HepG2 (cell line): ENCODE data around the gene TMTC3. TPM values are rescaled to one million over a fixed set of nuclear protein-coding genes. Genes with fewer than 3 reads are reported as not detected.

ENCODE experiments used
- ATAC-seq: fragments of 200-7000 bp; cut with Tn5 transposase; 3 replicates; pipeline ENCODE4 v1.9.1; 2020; ENCODE audit warnings: mild to moderate bottlenecking, moderate library complexity
- BruUV-seq: library from RNA; stranded (reverse); fragments of 400-500 nt; replicated peaks from 2 replicates; lab custom pipeline; 2021; lab: Mats Ljungman, UMichigan
- CTCF ChIA-PET: fragments of 300-600 bp; formaldehyde crosslinking; extraction: SDS; loops from one replicate; lab custom pipeline; 2021; ENCODE audit warnings: low total read pairs, inconsistent platforms, low intra/inter-chr PET ratio; lab: Yijun Ruan, JAX
- POLR2A ChIA-PET: fragments of 350-600 bp; sonication (Branson Sonifier 250); formaldehyde crosslinking; loops from one replicate; lab custom pipeline; 2020; ENCODE audit warnings: antibody characterized with exemption, inconsistent platforms; lab: Yijun Ruan, JAX
- DNase-seq: peaks from one replicate; pipeline ENCODE4 v3.0.0-alpha.2; 2015; ENCODE audit warnings: low spot score
- FAIRE-seq: peaks from 3 replicates; lab custom pipeline; 2011; peaks lifted over from hg19 to GRCh38; lab: Jason Lieb, UNC
- H2AFZ ChIP-seq: one replicate; pipeline ENCODE4 v1.6.1; 2011; ENCODE audit warnings: low read length, inconsistent platforms
- H3K27ac ChIP-seq: fragments of 300-600 bp; 3 replicates; pipeline ENCODE4 v1.8.0; 2011; ENCODE audit warnings: mixed run types, mild to moderate bottlenecking, mixed read lengths, low read length, inconsistent platforms; ENCODE audit not compliant: insufficient read depth; ENCODE audit errors: extremely low read length
- H3K27me3 ChIP-seq, 2 experiments: fragments of 200-600 bp in 1 of 2; 2 replicates in 1 of 2; 3 replicates in 1 of 2; pipeline versions ENCODE4 v1.6.0 to v1.8.0; 2011; ENCODE audit warnings: low read length in 2 of 2, mild to moderate bottlenecking in 2 of 2, moderate library complexity in 2 of 2, inconsistent platforms in 1 of 2; ENCODE audit not compliant: insufficient read depth in 2 of 2, control insufficient read depth in 1 of 2
- H3K36me3 ChIP-seq, 2 experiments: fragments of 200-600 bp in 1 of 2; replicated peaks in 1 of 2; 2 replicates in 1 of 2; 3 replicates in 1 of 2; pipeline versions ENCODE4 v1.5.1 to v1.8.0; 2011; ENCODE audit warnings: low read length in 2 of 2, inconsistent platforms in 1 of 2; ENCODE audit not compliant: insufficient read depth in 2 of 2, control insufficient read depth in 1 of 2
- H3K4me1 ChIP-seq: 2 replicates; pipeline ENCODE4 v1.5.1; 2012; ENCODE audit warnings: low read length, inconsistent platforms; ENCODE audit not compliant: insufficient read depth
- H3K4me2 ChIP-seq: 2 replicates; pipeline ENCODE4 v1.6.0; 2011; ENCODE audit warnings: low read depth, low read length, inconsistent platforms
- H3K4me3 ChIP-seq, 3 experiments: fragments of 200-600 bp in 1 of 3; sonication (generic), shearing (Covaris generic) in 1 of 3; replicated peaks in 1 of 3; 2 replicates each; pipeline ENCODE4 v1.5.1; 2011 to 2016; ENCODE audit warnings: low read length in 3 of 3, inconsistent platforms in 2 of 3, low read depth in 2 of 3, mild to moderate bottlenecking in 2 of 3, control low read depth in 1 of 3, mixed read lengths in 1 of 3; ENCODE audit not compliant: insufficient read depth in 1 of 3
- H3K79me2 ChIP-seq: one replicate; pipeline ENCODE4 v1.6.1; 2011; ENCODE audit warnings: low read length, inconsistent platforms; ENCODE audit not compliant: insufficient read depth
- H3K9ac ChIP-seq: 2 replicates; pipeline ENCODE4 v1.6.0; 2011; ENCODE audit warnings: mild to moderate bottlenecking, low read depth, low read length, inconsistent platforms; ENCODE audit not compliant: insufficient read depth
- H3K9me3 ChIP-seq: 2 replicates; pipeline ENCODE4 v1.5.1; 2012; ENCODE audit warnings: mild to moderate bottlenecking, low read length
- H4K20me1 ChIP-seq: 2 replicates; pipeline ENCODE4 v1.6.0; 2011; ENCODE audit warnings: inconsistent platforms, mild to moderate bottlenecking, low read length, moderate library complexity; ENCODE audit not compliant: insufficient read depth
- ADNP ChIP-seq: sonication (generic); formaldehyde crosslinking; IDR thresholded peaks from 2 replicates; pipeline ENCODE4 v1.4.0; 2020; ENCODE audit warnings: missing genetic modification reagents
- CHCHD3 ChIP-seq: sonication (generic); formaldehyde crosslinking; IDR thresholded peaks from 2 replicates; pipeline ENCODE4 v1.8.0; 2022; ENCODE audit warnings: mild to moderate bottlenecking, missing genetic modification reagents, moderate library complexity
- IRX3 ChIP-seq: sonication (generic); formaldehyde crosslinking; IDR thresholded peaks from 2 replicates; pipeline ENCODE4 v1.8.1; 2023; ENCODE audit warnings: mild to moderate bottlenecking, low read depth, missing genetic modification reagents, borderline replicate concordance
- MLLT10 ChIP-seq: sonication (generic); formaldehyde crosslinking; IDR thresholded peaks from 2 replicates; pipeline ENCODE4 v1.4.0; 2020; ENCODE audit warnings: missing genetic modification reagents
- REPIN1 ChIP-seq: sonication (generic); formaldehyde crosslinking; IDR thresholded peaks from 2 replicates; pipeline ENCODE4 v1.8.0; 2022; ENCODE audit warnings: missing genetic modification reagents, low read depth, mild to moderate bottlenecking, borderline replicate concordance
- RNF2 ChIP-seq: fragments of 450-650 bp; conservative IDR thresholded peaks from 2 replicates; pipeline ENCODE4 v1.6.1; 2016; ENCODE audit warnings: low read depth
- SMAD9 ChIP-seq: sonication (generic); formaldehyde crosslinking; IDR thresholded peaks from 2 replicates; pipeline ENCODE4 v1.5.1; 2020; ENCODE audit warnings: mild to moderate bottlenecking, missing genetic modification reagents
- ZNF572 ChIP-seq: sonication (generic); formaldehyde crosslinking; IDR thresholded peaks from 2 replicates; pipeline ENCODE4 v1.5.1; 2020; ENCODE audit warnings: mild to moderate bottlenecking, missing genetic modification reagents
- ZNF747 ChIP-seq: sonication (generic); formaldehyde crosslinking; IDR thresholded peaks from 2 replicates; pipeline ENCODE4 v1.8.1; 2023; ENCODE audit warnings: missing genetic modification reagents, mild to moderate bottlenecking, borderline replicate concordance
- ZNF839 ChIP-seq: sonication (generic); formaldehyde crosslinking; IDR thresholded peaks from 2 replicates; pipeline ENCODE4 v1.4.0; 2020; ENCODE audit warnings: missing genetic modification reagents, mild to moderate bottlenecking, borderline replicate concordance
- ZSCAN25 ChIP-seq: sonication (generic); formaldehyde crosslinking; IDR thresholded peaks from 2 replicates; pipeline ENCODE4 v1.8.0; 2022; ENCODE audit warnings: mild to moderate bottlenecking, missing genetic modification reagents
- WGBS: methylation state at CpG from one replicate; pipeline ENCODE4 v1.1.6; 2017; ENCODE audit warnings: low lambda C conversion rate; 5-methylcytosine and 5-hydroxymethylcytosine counted together
- in situ Hi-C: cut with HindIII; loops from 2 replicates; pipeline ENCODE4 v1.10.0; 2017; ENCODE audit warnings: low pct_unique_long_range_greater_than_20kb; ENCODE audit not compliant: extremely low pct_ligation_motif_present
- intact Hi-C: fragments of 100-400 bp; cut with micrococcal nuclease; formaldehyde crosslinking; loops from one replicate; pipeline ENCODE4 v1.10.0; 2022; ENCODE audit not compliant: unreplicated experiment
- polyA plus RNA-seq, 8 experiments: library from polyadenylated mRNA; depleted of rRNA in 3 of 8; stranded (reverse) in 7 of 8; unstranded in 1 of 8; fragments of >200 nt; fragmentation: Illumina TruSeq in 4 of 8; extraction: Trizol in 4 of 8; gene quantifications; 2 replicates each; pipeline versions ENCODE4 v1.2.1 to v1.2.3, GENCODE V29; 2011 to 2016; ENCODE audit warnings: low read depth in 4 of 8, missing spikeins in 1 of 8, mixed read lengths in 1 of 8; ENCODE audit not compliant: insufficient read depth in 1 of 8
- total RNA-seq, 5 experiments: library from RNA; depleted of rRNA; stranded (reverse); fragments of >200 nt; fragmentation: Illumina TruSeq; extraction: Trizol; gene quantifications; 2 replicates each; pipeline ENCODE4 v1.2.3, GENCODE V29; 2016; ENCODE audit warnings: low read depth in 1 of 5
- TF ChIP-seq, protein P1 (sequence below): fragments of 450-650 bp; IDR thresholded peaks from 2 replicates; pipeline ENCODE4 v1.6.1; 2016
- TF ChIP-seq, protein P2 (sequence below): sonication (generic); formaldehyde crosslinking; IDR thresholded peaks from 2 replicates; pipeline ENCODE4 v1.4.0; 2020; ENCODE audit warnings: missing genetic modification reagents, low read depth, mild to moderate bottlenecking, borderline replicate concordance

The TMTC3 gene
- total and polyA plus RNA-seq, 2 of the 13 experiments (the other 11 are each of a cell fraction or from before 2014, with no cell fraction given) = 6.3 to 22.5 TPM

GRCh38 chr12:88245905-88246304 is 103.8 kb downstream of the TMTC3 start:
- H3K79me2 ChIP-seq = no peaks in the 10 kb centered on the region
- no peak overlapping the region for H3K27ac ChIP-seq
- WGBS = 9% methylated on average over 1 of the region's 1 CpG
- DNase-seq (no peak), ATAC-seq (no peak), FAIRE-seq (no peak)
- no peak for TF ChIP-seq SMAD9 (CRISPR knock-in tag)
- no peak for TF ChIP-seq ZSCAN25
- no peak for TF ChIP-seq ZNF572
- TF ChIP-seq REPIN1 = no peak
- TF ChIP-seq IRX3 (CRISPR knock-in tag) = no peak
- TF ChIP-seq ADNP = no peak
- TF ChIP-seq ZNF747 = no peak
- no peak for TF ChIP-seq MLLT10 (CRISPR knock-in tag)
- TF ChIP-seq, protein P1, sequence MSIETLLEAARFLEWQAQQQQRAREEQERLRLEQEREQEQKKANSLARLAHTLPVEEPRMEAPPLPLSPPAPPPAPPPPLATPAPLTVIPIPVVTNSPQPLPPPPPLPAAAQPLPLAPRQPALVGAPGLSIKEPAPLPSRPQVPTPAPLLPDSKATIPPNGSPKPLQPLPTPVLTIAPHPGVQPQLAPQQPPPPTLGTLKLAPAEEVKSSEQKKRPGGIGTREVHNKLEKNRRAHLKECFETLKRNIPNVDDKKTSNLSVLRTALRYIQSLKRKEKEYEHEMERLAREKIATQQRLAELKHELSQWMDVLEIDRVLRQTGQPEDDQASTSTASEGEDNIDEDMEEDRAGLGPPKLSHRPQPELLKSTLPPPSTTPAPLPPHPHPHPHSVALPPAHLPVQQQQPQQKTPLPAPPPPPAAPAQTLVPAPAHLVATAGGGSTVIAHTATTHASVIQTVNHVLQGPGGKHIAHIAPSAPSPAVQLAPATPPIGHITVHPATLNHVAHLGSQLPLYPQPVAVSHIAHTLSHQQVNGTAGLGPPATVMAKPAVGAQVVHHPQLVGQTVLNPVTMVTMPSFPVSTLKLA = no peak
- TF ChIP-seq ZNF839 = no peak
- TF ChIP-seq RNF2 = no peak
- TF ChIP-seq, protein P2, sequence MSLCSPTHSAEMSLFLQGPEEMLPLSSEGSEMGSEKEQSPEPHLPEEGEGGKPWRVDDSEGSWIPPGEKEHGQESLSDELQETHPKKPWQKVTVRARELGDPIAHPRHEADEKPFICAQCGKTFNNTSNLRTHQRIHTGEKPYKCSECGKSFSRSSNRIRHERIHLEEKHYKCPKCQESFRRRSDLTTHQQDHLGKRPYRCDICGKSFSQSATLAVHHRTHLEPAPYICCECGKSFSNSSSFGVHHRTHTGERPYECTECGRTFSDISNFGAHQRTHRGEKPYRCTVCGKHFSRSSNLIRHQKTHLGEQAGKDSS = no peak
- no peak for TF ChIP-seq CHCHD3 (CRISPR knock-in tag)
- no TSS peak for BruUV-seq
- H3K9ac ChIP-seq = no peak overlapping the region
- intact Hi-C loops = no loop called here
- H4K20me1 ChIP-seq = no peaks in the 10 kb centered on the region
- no peak overlapping the region for H3K4me2 ChIP-seq
- in situ Hi-C loops = no loop called here
- no peaks in the 10 kb centered on the region for H3K9me3 ChIP-seq
- H3K4me1 ChIP-seq = no peaks in the 10 kb centered on the region
- no peaks in the 10 kb centered on the region for H3K27me3 ChIP-seq
- H3K4me3 ChIP-seq = no peak overlapping the region
- CTCF ChIA-PET = no interaction called here
- no peak overlapping the region for H2AFZ ChIP-seq
- POLR2A ChIA-PET = no interaction called here
- H3K36me3 ChIP-seq = no peaks in the 10 kb centered on the region
